ENCODE data around the gene GAB2. TPM values are rescaled to one million over a fixed set of nuclear protein-coding genes. Genes with fewer than 3 reads are reported as not detected.
A peak's percentile ranks its signal among the peaks of the same experiment; 100 is the strongest.

The GAB2 gene
- total and polyA plus RNA-seq, 12 donors = 2.4 to 22.4 (median 16.2) TPM

DNA sequence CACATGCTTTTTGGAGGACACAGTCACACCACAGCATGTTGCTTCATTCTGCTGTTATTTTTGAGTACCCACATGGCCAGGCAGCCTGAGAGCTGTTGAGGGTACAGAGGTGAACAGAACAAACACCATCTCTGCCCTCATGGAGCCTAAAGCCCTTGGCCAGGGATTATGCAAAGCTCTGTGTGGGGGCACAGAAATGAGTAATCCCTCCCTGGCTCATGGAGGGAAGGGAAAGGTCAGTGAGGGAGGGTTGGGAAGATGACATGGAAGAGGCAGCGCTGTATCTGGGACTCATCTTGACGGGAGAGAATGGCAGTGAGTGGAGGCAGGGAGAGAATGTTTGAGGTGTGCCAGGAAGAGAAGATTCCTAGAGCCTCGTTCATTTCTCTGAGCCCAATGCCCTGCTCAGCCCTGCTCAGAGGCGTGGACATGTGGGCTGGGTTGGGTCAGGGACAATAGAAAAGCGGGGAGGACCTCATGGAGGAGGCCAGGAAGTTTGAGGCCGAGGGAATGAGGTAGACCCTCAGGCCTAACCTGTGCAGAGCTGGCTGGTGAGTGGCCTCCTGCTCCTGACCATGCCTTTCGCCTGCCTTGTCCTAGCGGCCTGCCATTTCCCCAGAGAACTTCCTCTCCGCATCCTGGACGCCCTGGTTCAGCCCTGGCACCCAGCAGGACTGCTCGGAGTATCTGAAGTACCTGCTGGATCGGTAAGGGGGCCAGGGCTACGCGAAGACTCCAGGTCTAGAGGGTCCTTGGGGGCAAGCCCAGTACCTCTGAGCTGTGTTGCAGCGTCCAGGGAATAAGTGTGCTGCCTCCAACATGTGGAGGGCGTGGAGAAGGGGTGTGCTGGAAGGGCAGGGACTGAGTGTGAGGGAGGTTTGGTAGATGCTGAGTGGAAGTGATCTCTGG lies 209.1 kb downstream of the GAB2 start:
- TF ChIP-seq, protein P1, sequence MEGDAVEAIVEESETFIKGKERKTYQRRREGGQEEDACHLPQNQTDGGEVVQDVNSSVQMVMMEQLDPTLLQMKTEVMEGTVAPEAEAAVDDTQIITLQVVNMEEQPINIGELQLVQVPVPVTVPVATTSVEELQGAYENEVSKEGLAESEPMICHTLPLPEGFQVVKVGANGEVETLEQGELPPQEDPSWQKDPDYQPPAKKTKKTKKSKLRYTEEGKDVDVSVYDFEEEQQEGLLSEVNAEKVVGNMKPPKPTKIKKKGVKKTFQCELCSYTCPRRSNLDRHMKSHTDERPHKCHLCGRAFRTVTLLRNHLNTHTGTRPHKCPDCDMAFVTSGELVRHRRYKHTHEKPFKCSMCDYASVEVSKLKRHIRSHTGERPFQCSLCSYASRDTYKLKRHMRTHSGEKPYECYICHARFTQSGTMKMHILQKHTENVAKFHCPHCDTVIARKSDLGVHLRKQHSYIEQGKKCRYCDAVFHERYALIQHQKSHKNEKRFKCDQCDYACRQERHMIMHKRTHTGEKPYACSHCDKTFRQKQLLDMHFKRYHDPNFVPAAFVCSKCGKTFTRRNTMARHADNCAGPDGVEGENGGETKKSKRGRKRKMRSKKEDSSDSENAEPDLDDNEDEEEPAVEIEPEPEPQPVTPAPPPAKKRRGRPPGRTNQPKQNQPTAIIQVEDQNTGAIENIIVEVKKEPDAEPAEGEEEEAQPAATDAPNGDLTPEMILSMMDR (IDR thresholded peaks at IDR 0.05) = no peak
- no peak for TF ChIP-seq POLR2A (IDR thresholded peaks at IDR 0.05)
- H3K9me3 ChIP-seq (replicated peaks in 1 of 3) = no peaks in the 10 kb centered on the region
- H3K36me3 ChIP-seq (replicated peaks in 1 of 2) = peaks cover 0 to 62% of the 10 kb centered on the region in 2 donors
- peak overlapping the region in 2 of 5 donors; percentile 26 to 65 for H3K27ac ChIP-seq
- DNase-seq = peak in 2 of 7 donors; percentile 18 to 45
- intact Hi-C loops (cut with DNase I) = no loop called here
- WGBS, 4 donors = 80 to 88% (median 85%) methylated on average over 9 to 16 of the region's 16 CpGs
- H3K27me3 ChIP-seq = no peaks in the 10 kb centered on the region
- no peak overlapping the region for H3K4me3 ChIP-seq
- H3K4me1 ChIP-seq (replicated peaks in 1 of 2) = peaks cover 0 to 20% of the 10 kb centered on the region in 2 donors

GRCh38 chr11:78207532-78208256 lies 209.9 kb downstream of the GAB2 start:
- peaks cover 0 to 13% of the 10 kb centered on the region in 2 donors for H3K4me1 ChIP-seq (replicated peaks in 1 of 2)
- WGBS, 4 donors = 78 to 86% (median 83%) methylated on average over 9 to 11 of the region's 11 CpGs
- intact Hi-C loops (cut with DNase I) = no loop called here
- DNase-seq = peak in 1 of 7 donors; percentile 5
- no peaks in the 10 kb centered on the region for H3K9me3 ChIP-seq (replicated peaks in 1 of 3)
- H3K36me3 ChIP-seq (replicated peaks in 1 of 2) = peaks cover 0 to 62% of the 10 kb centered on the region in 2 donors
- peak overlapping the region in 2 of 5 donors; percentile 26 to 65 for H3K27ac ChIP-seq
- H3K27me3 ChIP-seq = no peaks in the 10 kb centered on the region
- TF ChIP-seq, protein P1 (IDR thresholded peaks at IDR 0.05) = no peak
- TF ChIP-seq POLR2A (IDR thresholded peaks at IDR 0.05) = no peak
- H3K4me3 ChIP-seq = no peak overlapping the region

DNA sequence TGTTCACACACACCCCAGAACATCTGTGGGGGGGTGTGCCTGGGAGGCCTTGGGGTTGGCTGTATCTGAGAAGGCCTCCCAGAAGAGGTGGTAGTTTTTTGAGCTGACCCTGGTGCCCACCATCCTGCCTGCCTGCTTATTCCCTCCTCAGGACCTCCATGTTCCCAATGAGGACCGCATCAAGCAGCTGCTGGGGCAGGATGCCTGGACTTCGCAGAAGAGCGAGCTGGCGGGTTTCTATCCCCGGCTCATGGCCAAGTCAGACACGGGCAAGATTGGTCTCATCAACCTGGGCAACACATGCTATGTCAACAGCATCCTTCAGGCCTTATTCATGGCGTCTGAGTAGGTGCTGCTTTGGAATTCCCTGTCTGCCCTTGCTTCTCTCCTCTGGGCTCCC lies 211.9 kb downstream of the GAB2 start:
- Histone ChIP-seq H3K27me3 (no peaks in the 10 kb centered on the region), H3K4me3 (no peak overlapping the region), H3K27ac (no peak overlapping the region), H3K36me3 (replicated peaks in 1 of 2) (peaks cover 0 to 75% of the 10 kb centered on the region in 2 donors), H3K4me1 (replicated peaks in 1 of 2) (peaks cover 0 to 9% of the 10 kb centered on the region in 2 donors), H3K9me3 (replicated peaks in 1 of 3) (no peaks in the 10 kb centered on the region)
- DNase-seq = peak in 1 of 7 donors; percentile 2
- intact Hi-C loops (cut with DNase I) = no loop called here
- WGBS, 4 donors = 92 to 94% (median 92%) methylated on average over 2 to 7 of the region's 7 CpGs; no CpG with 5 or more reads in 1 of the 4 donors
- TF ChIP-seq, protein P1 (IDR thresholded peaks at IDR 0.05) = no peak
- TF ChIP-seq POLR2A (IDR thresholded peaks at IDR 0.05) = no peak

DNA sequence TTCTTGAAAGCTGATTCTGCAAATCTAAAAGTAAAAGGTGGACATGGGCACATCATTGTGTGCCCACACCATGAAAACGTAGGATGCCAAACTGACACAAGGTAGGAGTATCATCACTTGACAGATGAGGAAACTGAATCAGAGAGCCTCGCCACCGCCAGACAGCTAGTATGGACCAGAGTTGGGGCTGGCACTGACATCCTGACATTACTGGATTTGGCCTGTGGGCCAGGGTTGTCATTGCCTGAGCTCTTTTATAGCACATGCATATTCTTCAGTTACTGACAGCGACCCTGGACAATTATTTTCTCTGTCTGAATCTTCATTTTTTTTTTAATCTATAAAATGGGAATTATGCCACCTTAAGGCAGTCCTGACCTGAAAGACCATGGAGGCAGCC lies 212.4 kb downstream of the GAB2 start:
- Histone ChIP-seq H3K36me3 (replicated peaks in 1 of 2) (peaks cover 0 to 75% of the 10 kb centered on the region in 2 donors), H3K27ac (no peak overlapping the region), H3K4me3 (no peak overlapping the region), H3K27me3 (no peaks in the 10 kb centered on the region), H3K9me3 (replicated peaks in 1 of 3) (no peaks in the 10 kb centered on the region), H3K4me1 (replicated peaks in 1 of 2) (peaks cover 0 to 9% of the 10 kb centered on the region in 2 donors)
- peak in 1 of 7 donors; percentile 4 for DNase-seq
- intact Hi-C loops (cut with DNase I) = no loop called here
- TF ChIP-seq, protein P1 (IDR thresholded peaks at IDR 0.05) = no peak
- no peak for TF ChIP-seq POLR2A (IDR thresholded peaks at IDR 0.05)
- 81 to 94% (median 90%) methylated on average over 4 of the region's 4 CpGs for WGBS, 4 donors

Measured in adrenal gland (tissue), 12 donors.